Stimulated activated CD8-positive, alpha-beta memory T cell treated with anti-CD3 and anti-CD28 coated beads, Interleukin-2, amount 100 ng/mL, for 1 hour (primary cell): ENCODE data around the gene ZNF174.

Experiments
- DNase-seq, 2 donors: peaks; one replicate each; pipeline ENCODE4 v3.0.0-alpha.2; 2020; ENCODE audit warnings: low read depth in 2 of 2

Gene ZNF174

DNA sequence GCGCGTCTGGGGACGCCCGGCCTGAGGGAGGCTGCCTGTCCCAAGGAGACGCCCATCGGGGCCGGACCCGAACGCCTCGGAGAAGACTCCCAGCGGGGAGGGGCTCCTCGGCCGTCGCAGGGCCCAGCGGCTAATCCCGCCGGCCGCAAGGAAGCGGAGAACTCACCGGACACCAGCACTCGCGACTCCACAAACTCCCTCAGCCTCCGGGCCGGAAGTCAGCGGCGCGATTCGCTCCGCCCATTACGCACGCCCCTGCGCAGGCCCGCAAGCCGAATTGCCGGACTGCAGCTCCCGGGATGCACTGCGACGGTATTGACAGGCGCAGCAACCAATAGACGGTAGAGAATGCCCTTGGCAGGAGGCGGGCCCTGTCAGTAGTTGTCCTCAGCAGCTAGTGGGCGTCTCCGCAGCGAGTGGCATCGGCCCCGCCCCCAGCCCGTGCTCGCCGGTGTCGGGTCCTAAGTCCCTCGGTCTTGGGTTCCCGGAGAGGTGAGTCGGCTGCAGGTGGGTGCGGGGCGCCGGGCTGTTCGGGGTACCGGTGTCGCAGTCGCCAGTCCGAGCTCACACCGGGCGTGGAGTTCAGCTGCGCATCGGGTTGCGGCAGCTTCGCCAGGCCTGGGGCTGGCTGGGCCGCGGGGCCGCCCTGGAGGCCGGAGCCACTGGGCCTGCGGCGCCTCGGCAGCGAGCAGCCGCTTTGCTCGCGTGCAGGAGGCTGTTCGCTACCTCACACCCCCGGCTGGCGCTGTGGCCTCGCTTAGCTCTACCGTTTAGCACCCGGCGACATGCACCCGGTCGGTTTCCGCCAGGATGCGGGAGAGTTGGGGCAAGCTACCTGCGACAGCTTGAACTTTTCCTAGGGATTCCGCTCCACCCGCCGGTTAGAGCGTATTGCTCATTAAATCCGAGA lies at the start of gene ZNF174, which contains the start of gene ZSCAN32:
ZNF174 (plus strand) TSS at position 437 of the 910 bp plus-strand sequence. CDS start 790 bp downstream, outside the sequence.
ZSCAN32 (minus strand) TSS at position 226 of the 910 bp plus-strand sequence. CDS start 3,447 bp downstream, outside the sequence.
- DNase-seq = peak; percentile 94 to 97

DNA sequence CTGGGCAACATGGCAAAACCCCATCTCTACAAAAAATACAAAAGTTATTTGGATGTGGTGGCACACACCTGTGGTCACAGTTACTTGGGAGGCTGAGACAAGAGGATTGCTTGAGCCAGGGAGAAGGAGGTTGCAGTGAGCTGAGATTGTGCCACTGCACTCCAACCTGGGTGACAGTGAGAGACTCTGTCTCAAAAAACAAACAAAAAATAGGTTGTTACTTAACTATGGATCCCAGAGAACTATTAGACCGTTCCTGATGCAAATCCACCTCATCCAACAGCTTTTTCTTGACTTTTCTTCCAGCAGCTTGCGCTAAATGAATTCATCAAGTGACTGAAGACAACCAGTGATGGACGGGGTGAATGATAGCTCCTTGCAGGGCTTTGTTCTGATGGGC lies 45.4 kb upstream of the ZNF174 start, which contains the start of gene OR2C1:
OR2C1 (plus strand) TSS at position 301 of the 400 bp plus-strand sequence; CDS start at position 353, 52 bp downstream.
- no peak for DNase-seq

- no peak for DNase-seq
Measured at GRCh38 chr16:3356118-3356517, 44.9 kb upstream of the ZNF174 start.

- DNase-seq = no peak
Measured at GRCh38 chr16:3358871-3359270, 42.1 kb upstream of the ZNF174 start.

DNA sequence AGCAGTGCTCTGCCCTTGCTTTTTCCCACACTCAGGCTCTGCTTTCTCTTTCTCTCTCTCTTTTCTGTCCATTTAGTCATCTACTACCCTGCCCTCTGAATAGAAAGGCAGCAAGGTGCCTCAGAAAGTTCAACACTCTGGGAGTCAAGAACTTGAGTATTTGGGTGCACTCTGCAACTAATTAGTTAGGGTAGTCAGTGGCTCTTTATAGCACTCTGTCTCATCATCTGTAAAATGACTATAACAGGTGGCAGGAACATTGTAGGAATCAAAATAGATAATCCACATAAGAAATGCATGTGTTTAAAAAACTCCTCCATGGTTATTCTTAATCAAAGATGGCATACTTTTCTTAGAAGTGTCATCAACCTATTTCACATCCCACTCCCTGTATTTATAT lies 38.1 kb upstream of the ZNF174 start:
- no peak for DNase-seq

- no peak for DNase-seq
Measured at GRCh38 chr16:3363793-3364192, 37.2 kb upstream of the ZNF174 start.

DNA sequence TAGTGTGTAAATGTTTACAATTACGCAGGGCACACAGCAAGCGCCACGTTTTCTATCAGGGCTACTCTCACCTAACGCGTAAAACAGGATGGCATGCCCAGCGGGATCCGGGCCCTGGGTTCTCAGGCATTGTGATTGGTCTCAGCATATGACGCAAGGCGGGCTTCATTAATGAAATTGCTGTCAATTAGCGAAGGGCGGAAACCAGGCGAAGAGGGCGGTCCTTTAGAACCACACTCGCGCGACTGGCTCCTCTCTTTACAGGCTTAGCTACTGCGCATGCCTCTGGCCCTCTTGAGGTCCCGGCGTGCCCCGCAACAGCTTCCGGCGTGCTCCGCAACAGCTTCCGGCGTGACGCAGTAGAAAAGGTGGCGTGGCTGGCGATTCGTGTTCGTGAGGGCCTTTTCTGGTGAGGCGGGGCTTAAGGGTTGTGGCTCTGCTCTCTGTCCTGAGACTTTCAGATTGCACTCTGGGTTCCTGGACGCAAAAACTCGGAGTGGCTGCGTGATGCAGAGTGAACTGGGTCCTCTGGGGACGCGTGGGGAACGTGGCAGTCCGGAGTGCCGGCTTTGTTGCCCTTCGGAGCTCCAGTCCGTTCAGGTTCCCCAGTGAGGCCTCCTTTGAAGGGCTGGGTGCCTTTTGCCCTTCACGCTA lies 36.1 kb upstream of the ZNF174 start:
- DNase-seq = peak; percentile 63 to 69

DNA sequence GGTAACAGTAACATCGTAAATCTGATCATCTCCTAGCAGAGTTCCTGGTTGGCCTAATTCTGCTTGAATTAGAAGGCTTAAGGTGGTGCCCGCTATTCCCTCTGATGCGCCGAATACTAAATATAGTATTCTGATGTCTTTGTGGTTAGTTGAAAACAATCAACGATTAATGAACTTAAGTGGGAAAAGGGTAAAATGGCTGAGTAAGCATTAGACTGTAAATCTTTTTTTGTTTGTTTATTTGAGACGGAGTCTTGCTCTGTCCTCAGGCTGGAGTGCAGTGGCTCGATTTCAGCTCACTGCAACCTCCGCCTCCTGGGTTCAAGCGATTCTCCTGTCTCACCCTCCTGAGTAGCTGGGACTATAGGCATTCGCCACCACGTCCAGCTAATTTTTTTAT lies 31.9 kb upstream of the ZNF174 start:
- DNase-seq = no peak

DNA sequence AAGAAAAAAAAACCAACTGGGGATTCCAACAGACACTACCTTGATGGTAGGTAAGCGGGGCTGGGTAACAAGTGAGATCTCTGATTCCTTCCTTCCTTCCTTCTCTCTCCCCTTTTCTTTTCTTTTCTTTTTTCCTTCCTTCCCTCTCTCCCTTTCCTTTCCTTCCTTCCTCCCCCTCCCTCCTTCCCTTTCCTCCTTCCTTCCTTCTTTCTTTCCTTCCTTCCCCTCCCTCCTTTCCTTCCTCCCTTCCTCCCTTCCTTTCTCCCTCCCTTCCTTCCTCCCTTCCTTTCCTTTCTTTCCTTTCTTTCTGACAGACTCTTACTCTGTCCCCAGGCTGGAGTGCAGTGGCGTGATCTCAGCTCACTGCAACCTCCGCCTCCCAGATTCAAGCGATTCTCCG lies 25.3 kb upstream of the ZNF174 start:
- DNase-seq = no peak

GRCh38 chr16:3377917-3378316 lies 23.1 kb upstream of the ZNF174 start:
- no peak for DNase-seq

GRCh38 chr16:3383045-3383448 lies 18.0 kb upstream of the ZNF174 start:
- no peak for DNase-seq

DNA sequence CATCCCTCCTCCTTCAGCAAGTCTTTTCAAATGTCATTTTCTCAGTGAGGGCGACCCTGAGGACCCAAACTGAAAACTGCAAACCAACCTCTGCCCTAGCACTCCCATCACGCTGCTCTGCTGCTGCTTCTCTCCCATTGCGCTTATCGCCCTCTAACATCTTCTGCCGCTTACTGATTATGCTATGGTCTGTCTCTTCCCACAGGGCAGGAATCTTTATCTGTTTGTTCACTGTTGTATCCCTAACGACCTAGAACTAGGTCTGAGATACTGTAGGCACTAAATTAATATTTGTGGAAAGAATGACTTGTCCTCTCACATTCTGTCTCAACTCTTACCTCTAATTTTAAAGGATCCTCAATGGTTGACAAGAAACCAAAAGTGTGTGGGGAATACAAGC lies 12.7 kb upstream of the ZNF174 start:
- no peak for DNase-seq

GRCh38 chr16:3389663-3390338 lies 11.2 kb upstream of the ZNF174 start:
- DNase-seq = no peak

- DNase-seq = no peak
Measured at GRCh38 chr16:3400446-3400778, 603 bp upstream of the ZNF174 start.

DNA sequence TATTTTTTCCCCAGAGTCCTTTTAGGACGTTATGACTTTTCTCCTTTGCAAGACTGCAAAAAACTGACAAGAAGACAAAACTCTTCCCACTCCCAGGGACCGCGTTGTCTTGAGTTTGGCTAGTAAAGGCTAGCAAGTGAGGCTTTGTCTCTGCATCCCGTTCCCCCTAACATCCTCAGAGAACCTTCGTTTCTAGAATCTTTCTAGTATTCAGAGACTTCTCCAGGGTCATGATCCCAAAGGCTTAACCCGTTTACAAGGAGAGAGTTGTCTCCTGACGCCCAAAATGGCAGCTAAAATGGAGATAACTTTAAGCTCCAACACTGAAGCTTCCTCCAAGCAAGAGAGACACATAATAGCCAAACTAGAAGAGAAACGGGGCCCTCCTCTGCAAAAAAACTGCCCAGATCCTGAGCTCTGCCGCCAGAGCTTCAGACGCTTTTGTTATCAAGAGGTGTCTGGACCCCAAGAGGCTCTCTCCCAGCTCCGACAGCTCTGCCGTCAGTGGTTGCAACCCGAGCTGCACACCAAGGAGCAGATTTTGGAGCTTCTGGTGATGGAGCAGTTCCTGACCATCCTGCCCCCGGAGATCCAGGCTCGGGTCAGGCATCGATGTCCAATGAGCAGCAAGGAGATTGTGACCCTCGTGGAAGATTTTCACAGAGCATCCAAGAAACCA lies 843 bp downstream of the ZNF174 start:
- DNase-seq = no peak

DNA sequence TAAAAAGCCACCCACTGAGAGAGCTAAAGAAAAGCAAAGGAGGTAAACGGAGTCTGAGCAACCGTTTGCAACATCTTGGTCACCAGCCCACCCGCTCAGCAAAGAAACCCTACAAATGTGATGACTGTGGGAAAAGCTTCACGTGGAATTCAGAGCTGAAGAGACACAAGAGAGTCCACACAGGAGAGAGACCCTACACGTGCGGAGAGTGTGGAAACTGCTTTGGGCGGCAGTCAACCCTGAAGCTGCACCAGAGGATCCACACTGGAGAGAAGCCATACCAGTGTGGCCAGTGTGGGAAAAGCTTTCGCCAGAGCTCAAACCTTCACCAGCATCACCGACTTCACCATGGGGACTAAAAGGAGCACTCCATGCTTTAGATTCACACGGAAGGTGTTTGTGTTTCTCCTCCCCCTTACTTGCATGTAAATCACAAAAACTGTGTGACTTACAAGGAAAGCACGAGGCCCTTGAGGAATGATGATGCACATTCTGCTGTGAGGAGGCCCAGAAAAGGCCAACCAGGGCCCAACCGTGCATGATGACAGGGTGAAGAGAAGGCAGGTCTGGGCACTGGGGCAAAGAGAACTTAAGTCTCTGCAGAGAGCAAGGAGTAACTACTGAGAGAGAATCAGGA lies 7.7 kb downstream of the ZNF174 start:
- no peak for DNase-seq

DNA sequence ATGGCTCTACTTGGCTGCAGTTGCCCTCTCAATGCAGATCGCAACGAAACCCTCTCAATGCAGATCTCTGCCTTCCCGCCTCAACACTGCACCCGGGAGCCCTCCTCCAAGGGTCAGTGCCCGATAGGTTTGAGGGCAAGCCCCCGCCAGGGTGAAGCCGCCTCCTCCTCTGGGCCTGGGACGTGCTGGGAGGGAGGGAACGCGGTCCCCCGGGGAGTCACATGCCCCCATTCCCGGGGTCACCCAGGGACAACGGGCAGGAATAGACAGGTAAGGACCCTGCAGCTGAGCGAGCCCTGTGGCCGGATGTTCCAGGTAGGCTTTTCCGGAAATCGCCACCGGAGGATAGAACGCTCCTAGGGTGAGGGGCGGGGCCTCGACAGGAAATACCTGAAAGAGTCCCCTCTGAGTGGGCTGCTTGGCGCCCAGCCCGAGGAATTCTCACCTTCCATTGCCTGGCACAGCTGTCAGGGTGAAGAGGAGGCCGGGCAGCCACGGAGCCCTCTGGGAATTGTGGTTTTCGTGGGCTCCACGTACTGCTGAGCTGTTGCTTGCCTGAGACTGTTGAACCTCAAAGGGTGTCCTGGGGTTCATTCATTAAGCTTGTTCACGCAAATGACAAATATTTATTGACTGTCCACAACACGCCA lies 12.8 kb downstream of the ZNF174 start:
- DNase-seq = no peak

DNA sequence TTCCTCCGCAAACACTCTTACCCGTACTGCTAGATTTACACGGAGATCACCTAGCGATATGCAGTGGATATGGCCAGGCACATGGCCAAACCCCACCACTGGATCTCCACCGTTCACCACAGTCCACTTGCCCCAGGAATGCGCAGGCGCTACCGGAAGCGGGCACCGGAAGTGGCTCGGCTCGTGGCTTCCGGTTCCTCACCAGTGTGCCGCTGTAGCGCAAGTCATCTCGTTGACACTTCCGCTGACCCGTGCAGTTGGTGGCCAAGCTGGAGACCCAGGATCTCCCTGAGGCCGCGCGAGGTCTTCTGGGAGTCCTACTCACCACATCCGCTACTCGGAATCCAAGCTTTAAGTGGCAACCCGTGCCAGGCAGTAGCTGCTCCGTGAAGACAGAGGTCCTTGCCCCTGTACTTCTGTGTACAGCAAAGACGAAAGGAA lies 30.8 kb downstream of the ZNF174 start:
- peak; percentile 3 to 24 for DNase-seq

GRCh38 chr16:3434373-3434772 lies 33.4 kb downstream of the ZNF174 start:
- DNase-seq = no peak

- DNase-seq = no peak
Measured at GRCh38 chr16:3439637-3440036, 38.6 kb downstream of the ZNF174 start.
